ENCODE results near the gene SUMF1. TPM values are rescaled to one million over a fixed set of nuclear protein-coding genes. Genes with fewer than 3 reads are reported as not detected.
A peak's percentile ranks its signal among the peaks of the same experiment; 100 is the strongest.

Gene SUMF1
- total and polyA plus RNA-seq, 4 donors: 13.0 to 34.2 (median 23.5) TPM

DNA sequence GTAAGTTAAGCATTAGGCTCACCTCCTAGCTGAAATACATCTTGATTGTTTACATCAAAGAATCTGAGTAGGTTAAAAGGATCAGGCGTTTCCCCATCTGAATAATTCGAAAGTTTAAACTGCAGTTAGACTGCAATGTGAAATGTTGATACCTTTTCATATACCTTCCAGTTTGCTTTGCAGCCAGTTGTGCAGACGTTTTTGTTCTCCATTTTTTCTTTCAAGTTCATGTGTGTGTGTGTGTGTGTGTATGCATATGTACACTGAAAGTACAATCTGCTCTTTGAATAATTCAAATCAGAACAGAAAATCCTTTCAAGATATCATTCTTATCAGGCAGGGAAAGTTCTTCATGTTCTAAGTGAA lies 29.0 kb upstream of the SUMF1 start:
- Histone ChIP-seq H3K27ac (ENCODE audit: low read depth in 1 of 2, low read length in 2 of 2) (no peak overlapping the region), H3K9ac (ENCODE audit: low read depth in 1 of 2, low read length in 2 of 2) (no peak overlapping the region), H3K27me3 (ENCODE audit: control insufficient read depth in 4 of 4, insufficient read depth in 4 of 4, low read length in 3 of 4) (no peaks in the 10 kb centered on the region), H3K9me3 (ENCODE audit: control insufficient read depth in 4 of 4, low read length in 3 of 4) (no peaks in the 10 kb centered on the region), H3K4me3 (ENCODE audit: low read depth in 1 of 3, low read length in 3 of 3) (no peak overlapping the region), H3K4me1 (ENCODE audit: control insufficient read depth in 4 of 4, insufficient read depth in 4 of 4, low read length in 3 of 4) (peaks cover 0 to 20% (median 13%) of the 10 kb centered on the region in 4 donors), H3K36me3 (ENCODE audit: control insufficient read depth in 4 of 4, insufficient read depth in 3 of 4, low read depth in 1 of 4, low read length in 3 of 4) (peaks cover 0 to 1% (median 0%) of the 10 kb centered on the region in 4 donors)
- DNase-seq (ENCODE audit: low spot score): no peak
- TF ChIP-seq JUND (IDR thresholded peaks at IDR 0.05): no peak
- no peak for TF ChIP-seq FOXA1 (IDR thresholded peaks at IDR 0.05)
- TF ChIP-seq RAD21 (IDR thresholded peaks at IDR 0.05): no peak
- TF ChIP-seq YY1 (IDR thresholded peaks at IDR 0.05): no peak
- TF ChIP-seq HNF4A (conservative IDR thresholded peaks at IDR 0.05): no peak
- WGBS: 62% methylated on average over 3 of the region's 3 CpGs

DNA sequence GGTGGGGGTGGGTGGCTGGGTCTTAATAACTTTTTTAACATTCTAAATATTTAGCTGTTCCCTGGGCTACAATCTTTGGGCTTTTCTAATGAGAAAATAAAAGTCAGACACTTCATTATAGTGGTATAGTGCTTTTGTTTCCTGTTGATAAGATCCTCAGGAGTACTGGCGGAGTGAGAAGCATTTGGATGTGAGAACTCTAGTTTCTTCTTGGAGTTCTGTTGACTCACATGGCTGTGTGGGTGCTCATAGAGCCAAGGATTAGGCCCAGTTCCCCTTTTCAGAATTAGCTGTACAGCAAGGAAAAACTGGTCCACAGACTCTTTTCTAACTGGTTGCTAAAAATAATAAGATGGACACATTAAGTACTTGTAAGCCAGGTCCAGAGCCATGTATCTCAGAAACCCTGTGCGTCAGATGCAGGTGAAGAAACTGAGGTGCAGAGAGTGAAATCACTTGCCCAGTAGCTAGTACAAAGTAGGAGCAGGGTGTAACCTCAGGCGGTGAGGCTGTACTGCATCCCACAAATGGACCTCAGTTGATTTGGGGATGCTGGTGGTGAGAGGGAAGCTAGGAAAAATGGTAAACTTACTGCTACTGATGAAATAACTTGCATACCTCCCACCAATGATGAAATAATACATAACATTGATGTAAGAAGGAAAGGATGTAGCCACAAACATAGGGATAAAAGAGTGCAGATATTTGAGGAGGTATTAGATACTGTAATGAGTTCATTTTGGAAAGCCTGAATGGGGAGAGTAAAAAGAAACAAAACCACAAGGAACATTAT lies 28.4 kb upstream of the SUMF1 start:
- peaks cover 0 to 20% (median 13%) of the 10 kb centered on the region in 4 donors for H3K4me1 ChIP-seq (ENCODE audit: control insufficient read depth in 4 of 4, insufficient read depth in 4 of 4, low read length in 3 of 4)
- no peak overlapping the region for H3K9ac ChIP-seq (ENCODE audit: low read depth in 1 of 2, low read length in 2 of 2)
- no peaks in the 10 kb centered on the region for H3K9me3 ChIP-seq (ENCODE audit: control insufficient read depth in 4 of 4, low read length in 3 of 4)
- no peak for TF ChIP-seq FOXA2 (IDR thresholded peaks at IDR 0.05)
- TF ChIP-seq NR2F2 (IDR thresholded peaks at IDR 0.05): no peak
- TF ChIP-seq, protein P1, sequence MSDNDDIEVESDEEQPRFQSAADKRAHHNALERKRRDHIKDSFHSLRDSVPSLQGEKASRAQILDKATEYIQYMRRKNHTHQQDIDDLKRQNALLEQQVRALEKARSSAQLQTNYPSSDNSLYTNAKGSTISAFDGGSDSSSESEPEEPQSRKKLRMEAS (IDR thresholded peaks at IDR 0.05): no peak
- no peak for TF ChIP-seq RXRA (IDR thresholded peaks at IDR 0.05)
- no peak overlapping the region for H3K27ac ChIP-seq (ENCODE audit: low read depth in 1 of 2, low read length in 2 of 2)
- no peaks in the 10 kb centered on the region for H3K27me3 ChIP-seq (ENCODE audit: control insufficient read depth in 4 of 4, insufficient read depth in 4 of 4, low read length in 3 of 4)
- 85% methylated on average over 3 of the region's 3 CpGs for WGBS
- DNase-seq (ENCODE audit: low spot score): no peak
- H3K36me3 ChIP-seq (ENCODE audit: control insufficient read depth in 4 of 4, insufficient read depth in 3 of 4, low read depth in 1 of 4, low read length in 3 of 4): peaks cover 0 to 1% (median 0%) of the 10 kb centered on the region in 4 donors
- no peak overlapping the region for H3K4me3 ChIP-seq (ENCODE audit: low read depth in 1 of 3, low read length in 3 of 3)

- no peaks in the 10 kb centered on the region for H3K27me3 ChIP-seq (ENCODE audit: control insufficient read depth in 4 of 4, insufficient read depth in 4 of 4, low read length in 3 of 4)
- no peak overlapping the region for H3K27ac ChIP-seq (ENCODE audit: low read depth in 1 of 2, low read length in 2 of 2)
- no peak for DNase-seq (ENCODE audit: low spot score)
- no peak for TF ChIP-seq YY1 (IDR thresholded peaks at IDR 0.05)
- no peak for TF ChIP-seq SP1 (IDR thresholded peaks at IDR 0.05)
- TF ChIP-seq HNF4A (conservative IDR thresholded peaks at IDR 0.05): no peak
- no peak for TF ChIP-seq FOXA1 (IDR thresholded peaks at IDR 0.05)
- no peak for TF ChIP-seq GABPA (IDR thresholded peaks at IDR 0.05 in 1 of 2, conservative IDR thresholded peaks at IDR 0.05 in 1 of 2)
- no peak for TF ChIP-seq JUND (IDR thresholded peaks at IDR 0.05)
- no peak for TF ChIP-seq EGR1 (IDR thresholded peaks at IDR 0.05; ENCODE audit: low read depth in 2 of 2)
- TF ChIP-seq RXRA (IDR thresholded peaks at IDR 0.05): no peak
- TF ChIP-seq, protein P2, sequence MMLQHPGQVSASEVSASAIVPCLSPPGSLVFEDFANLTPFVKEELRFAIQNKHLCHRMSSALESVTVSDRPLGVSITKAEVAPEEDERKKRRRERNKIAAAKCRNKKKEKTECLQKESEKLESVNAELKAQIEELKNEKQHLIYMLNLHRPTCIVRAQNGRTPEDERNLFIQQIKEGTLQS (IDR thresholded peaks at IDR 0.05): no peak
- TF ChIP-seq, protein P3, sequence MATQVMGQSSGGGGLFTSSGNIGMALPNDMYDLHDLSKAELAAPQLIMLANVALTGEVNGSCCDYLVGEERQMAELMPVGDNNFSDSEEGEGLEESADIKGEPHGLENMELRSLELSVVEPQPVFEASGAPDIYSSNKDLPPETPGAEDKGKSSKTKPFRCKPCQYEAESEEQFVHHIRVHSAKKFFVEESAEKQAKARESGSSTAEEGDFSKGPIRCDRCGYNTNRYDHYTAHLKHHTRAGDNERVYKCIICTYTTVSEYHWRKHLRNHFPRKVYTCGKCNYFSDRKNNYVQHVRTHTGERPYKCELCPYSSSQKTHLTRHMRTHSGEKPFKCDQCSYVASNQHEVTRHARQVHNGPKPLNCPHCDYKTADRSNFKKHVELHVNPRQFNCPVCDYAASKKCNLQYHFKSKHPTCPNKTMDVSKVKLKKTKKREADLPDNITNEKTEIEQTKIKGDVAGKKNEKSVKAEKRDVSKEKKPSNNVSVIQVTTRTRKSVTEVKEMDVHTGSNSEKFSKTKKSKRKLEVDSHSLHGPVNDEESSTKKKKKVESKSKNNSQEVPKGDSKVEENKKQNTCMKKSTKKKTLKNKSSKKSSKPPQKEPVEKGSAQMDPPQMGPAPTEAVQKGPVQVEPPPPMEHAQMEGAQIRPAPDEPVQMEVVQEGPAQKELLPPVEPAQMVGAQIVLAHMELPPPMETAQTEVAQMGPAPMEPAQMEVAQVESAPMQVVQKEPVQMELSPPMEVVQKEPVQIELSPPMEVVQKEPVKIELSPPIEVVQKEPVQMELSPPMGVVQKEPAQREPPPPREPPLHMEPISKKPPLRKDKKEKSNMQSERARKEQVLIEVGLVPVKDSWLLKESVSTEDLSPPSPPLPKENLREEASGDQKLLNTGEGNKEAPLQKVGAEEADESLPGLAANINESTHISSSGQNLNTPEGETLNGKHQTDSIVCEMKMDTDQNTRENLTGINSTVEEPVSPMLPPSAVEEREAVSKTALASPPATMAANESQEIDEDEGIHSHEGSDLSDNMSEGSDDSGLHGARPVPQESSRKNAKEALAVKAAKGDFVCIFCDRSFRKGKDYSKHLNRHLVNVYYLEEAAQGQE (IDR thresholded peaks at IDR 0.05): no peak
- TF ChIP-seq, protein P1 (IDR thresholded peaks at IDR 0.05): no peak
- TF ChIP-seq FOXA2 (IDR thresholded peaks at IDR 0.05): no peak
- TF ChIP-seq, protein P4, sequence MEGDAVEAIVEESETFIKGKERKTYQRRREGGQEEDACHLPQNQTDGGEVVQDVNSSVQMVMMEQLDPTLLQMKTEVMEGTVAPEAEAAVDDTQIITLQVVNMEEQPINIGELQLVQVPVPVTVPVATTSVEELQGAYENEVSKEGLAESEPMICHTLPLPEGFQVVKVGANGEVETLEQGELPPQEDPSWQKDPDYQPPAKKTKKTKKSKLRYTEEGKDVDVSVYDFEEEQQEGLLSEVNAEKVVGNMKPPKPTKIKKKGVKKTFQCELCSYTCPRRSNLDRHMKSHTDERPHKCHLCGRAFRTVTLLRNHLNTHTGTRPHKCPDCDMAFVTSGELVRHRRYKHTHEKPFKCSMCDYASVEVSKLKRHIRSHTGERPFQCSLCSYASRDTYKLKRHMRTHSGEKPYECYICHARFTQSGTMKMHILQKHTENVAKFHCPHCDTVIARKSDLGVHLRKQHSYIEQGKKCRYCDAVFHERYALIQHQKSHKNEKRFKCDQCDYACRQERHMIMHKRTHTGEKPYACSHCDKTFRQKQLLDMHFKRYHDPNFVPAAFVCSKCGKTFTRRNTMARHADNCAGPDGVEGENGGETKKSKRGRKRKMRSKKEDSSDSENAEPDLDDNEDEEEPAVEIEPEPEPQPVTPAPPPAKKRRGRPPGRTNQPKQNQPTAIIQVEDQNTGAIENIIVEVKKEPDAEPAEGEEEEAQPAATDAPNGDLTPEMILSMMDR (IDR thresholded peaks at IDR 0.05; ENCODE audit: low read depth, low read length, missing input control): no peak
- TF ChIP-seq TAF1 (conservative IDR thresholded peaks at IDR 0.05): no peak
- no peak for TF ChIP-seq NR2F2 (IDR thresholded peaks at IDR 0.05)
- TF ChIP-seq HNF4G (IDR thresholded peaks at IDR 0.05): no peak
- TF ChIP-seq, protein P5, sequence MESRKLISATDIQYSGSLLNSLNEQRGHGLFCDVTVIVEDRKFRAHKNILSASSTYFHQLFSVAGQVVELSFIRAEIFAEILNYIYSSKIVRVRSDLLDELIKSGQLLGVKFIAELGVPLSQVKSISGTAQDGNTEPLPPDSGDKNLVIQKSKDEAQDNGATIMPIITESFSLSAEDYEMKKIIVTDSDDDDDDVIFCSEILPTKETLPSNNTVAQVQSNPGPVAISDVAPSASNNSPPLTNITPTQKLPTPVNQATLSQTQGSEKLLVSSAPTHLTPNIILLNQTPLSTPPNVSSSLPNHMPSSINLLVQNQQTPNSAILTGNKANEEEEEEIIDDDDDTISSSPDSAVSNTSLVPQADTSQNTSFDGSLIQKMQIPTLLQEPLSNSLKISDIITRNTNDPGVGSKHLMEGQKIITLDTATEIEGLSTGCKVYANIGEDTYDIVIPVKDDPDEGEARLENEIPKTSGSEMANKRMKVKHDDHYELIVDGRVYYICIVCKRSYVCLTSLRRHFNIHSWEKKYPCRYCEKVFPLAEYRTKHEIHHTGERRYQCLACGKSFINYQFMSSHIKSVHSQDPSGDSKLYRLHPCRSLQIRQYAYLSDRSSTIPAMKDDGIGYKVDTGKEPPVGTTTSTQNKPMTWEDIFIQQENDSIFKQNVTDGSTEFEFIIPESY (IDR thresholded peaks at IDR 0.05): no peak
- peaks cover 0 to 20% (median 13%) of the 10 kb centered on the region in 4 donors for H3K4me1 ChIP-seq (ENCODE audit: control insufficient read depth in 4 of 4, insufficient read depth in 4 of 4, low read length in 3 of 4)
- peaks cover 0 to 1% (median 0%) of the 10 kb centered on the region in 4 donors for H3K36me3 ChIP-seq (ENCODE audit: control insufficient read depth in 4 of 4, insufficient read depth in 3 of 4, low read depth in 1 of 4, low read length in 3 of 4)
- WGBS: 58% methylated on average over 4 of the region's 4 CpGs
- peak overlapping the region in 1 of 2 donors; percentile 18 for H3K9ac ChIP-seq (ENCODE audit: low read depth in 1 of 2, low read length in 2 of 2)
- no peak overlapping the region for H3K4me3 ChIP-seq (ENCODE audit: low read depth in 1 of 3, low read length in 3 of 3)
- H3K9me3 ChIP-seq (ENCODE audit: control insufficient read depth in 4 of 4, low read length in 3 of 4): no peaks in the 10 kb centered on the region
Observed at GRCh38 chr3:4494895-4495264, 27.8 kb upstream of the SUMF1 start.
